Measurements from ENCODE around the gene CPLANE1. TPM values are rescaled to one million over a fixed set of nuclear protein-coding genes. Genes with fewer than 3 reads are reported as not detected.
A peak's percentile ranks its signal among the peaks of the same experiment; 100 is the strongest.

Gene CPLANE1
- total RNA-seq, 6 experiments from 2014 or later, result 3.3 to 6.7 (median 4.7) TPM

DNA sequence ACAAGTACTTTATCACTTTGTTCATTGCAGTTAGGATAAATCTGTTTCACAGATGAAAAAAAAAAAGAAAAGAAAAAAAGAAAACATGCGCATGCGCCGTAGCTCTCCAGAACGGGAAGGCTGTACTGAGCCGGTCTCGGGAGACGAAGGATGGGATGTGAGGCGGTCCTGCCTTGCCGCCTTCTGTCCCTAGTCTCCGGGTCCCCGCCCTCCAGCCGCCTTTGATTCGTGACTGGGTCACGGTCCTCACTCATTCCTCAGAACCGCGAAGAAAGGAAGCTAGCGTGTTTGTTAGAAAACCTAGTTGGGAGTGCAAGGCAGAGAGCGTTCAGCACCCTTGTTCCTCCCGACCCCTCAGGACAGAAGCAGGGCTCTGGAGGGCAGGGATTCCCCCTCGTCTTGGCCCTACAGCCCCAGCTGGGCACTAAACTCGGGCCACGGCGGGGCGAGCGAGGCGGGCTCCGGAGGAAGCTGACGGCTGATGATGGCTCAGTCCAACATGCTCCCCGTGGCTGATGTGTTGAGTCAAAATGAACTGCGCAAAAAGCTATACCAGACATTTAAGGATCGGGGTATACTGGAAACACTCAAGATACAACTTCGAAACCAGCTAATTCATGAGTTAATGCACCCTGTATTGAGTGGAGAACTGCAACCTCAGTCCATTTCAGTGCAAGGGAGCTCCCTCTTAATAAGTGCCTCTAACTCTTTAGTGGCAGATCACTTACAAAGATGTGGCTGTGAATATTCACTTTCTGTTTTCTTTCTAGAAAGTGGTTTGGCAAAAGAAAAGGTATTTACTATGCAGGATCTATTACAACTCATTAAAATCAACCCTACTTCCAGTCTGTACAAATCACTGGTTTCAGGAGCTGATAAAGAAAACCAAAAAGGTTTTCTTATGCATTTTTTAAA lies 40.0 kb downstream of the CPLANE1 start:
- no peaks in the 10 kb centered on the region for H3K9me3 ChIP-seq
- peaks cover 0 to 11% (median 0%) of the 10 kb centered on the region in 4 donors for H3K36me3 ChIP-seq
- peak overlapping the region in 1 of 3 donors; percentile 23 for H3K4me3 ChIP-seq
- 81% methylated on average over 16 of the region's 32 CpGs for WGBS (ENCODE audit: insufficient coverage, low coverage, low lambda C conversion rate, missing lambda C conversion rate)
- H3K27me3 ChIP-seq, result no peaks in the 10 kb centered on the region
- DNase-seq (no peak), ATAC-seq (peak in 3 of 4 donors; percentile 35 to 44 (median 43))
- TF ChIP-seq POLR2A (IDR thresholded peaks at IDR 0.05), result no peak
- TF ChIP-seq, protein P1, sequence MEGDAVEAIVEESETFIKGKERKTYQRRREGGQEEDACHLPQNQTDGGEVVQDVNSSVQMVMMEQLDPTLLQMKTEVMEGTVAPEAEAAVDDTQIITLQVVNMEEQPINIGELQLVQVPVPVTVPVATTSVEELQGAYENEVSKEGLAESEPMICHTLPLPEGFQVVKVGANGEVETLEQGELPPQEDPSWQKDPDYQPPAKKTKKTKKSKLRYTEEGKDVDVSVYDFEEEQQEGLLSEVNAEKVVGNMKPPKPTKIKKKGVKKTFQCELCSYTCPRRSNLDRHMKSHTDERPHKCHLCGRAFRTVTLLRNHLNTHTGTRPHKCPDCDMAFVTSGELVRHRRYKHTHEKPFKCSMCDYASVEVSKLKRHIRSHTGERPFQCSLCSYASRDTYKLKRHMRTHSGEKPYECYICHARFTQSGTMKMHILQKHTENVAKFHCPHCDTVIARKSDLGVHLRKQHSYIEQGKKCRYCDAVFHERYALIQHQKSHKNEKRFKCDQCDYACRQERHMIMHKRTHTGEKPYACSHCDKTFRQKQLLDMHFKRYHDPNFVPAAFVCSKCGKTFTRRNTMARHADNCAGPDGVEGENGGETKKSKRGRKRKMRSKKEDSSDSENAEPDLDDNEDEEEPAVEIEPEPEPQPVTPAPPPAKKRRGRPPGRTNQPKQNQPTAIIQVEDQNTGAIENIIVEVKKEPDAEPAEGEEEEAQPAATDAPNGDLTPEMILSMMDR (IDR thresholded peaks at IDR 0.05), result no peak
- intact Hi-C loops (cut with DNase I), result no loop called here
- H3K27ac ChIP-seq, result no peak overlapping the region
- no peaks in the 10 kb centered on the region for H3K4me1 ChIP-seq

DNA sequence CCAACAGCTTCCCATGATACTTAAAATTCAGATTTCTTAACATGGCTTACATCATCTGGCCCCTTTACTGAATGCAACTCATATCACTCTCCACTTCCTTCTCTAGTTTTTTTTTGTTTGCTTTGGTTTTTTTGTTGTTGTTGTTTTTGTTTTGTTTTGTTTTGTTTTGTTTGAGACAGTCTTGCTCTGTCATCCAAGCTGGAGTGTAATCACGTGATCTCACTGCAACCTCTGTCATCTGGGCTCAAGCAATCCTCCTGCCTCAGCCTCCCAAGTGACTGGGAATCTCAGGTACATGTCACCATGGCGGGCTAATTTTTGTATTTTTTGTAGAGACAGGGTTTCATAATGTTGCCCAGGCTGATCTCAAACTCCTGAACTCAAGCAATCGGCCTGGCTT lies 41.4 kb downstream of the CPLANE1 start:
- no peak for ATAC-seq
- Histone ChIP-seq H3K36me3 (peaks cover 0 to 11% (median 0%) of the 10 kb centered on the region in 4 donors), H3K27ac (no peak overlapping the region), H3K9me3 (no peaks in the 10 kb centered on the region), H3K4me3 (no peak overlapping the region), H3K27me3 (no peaks in the 10 kb centered on the region), H3K4me1 (no peaks in the 10 kb centered on the region)
- intact Hi-C loops (cut with DNase I), result no loop called here
- TF ChIP-seq POLR2A (IDR thresholded peaks at IDR 0.05), result no peak
- TF ChIP-seq, protein P1 (IDR thresholded peaks at IDR 0.05), result no peak
- 88% methylated on average over 3 of the region's 3 CpGs for WGBS (ENCODE audit: insufficient coverage, low coverage, low lambda C conversion rate, missing lambda C conversion rate)
- no peak for DNase-seq

DNA sequence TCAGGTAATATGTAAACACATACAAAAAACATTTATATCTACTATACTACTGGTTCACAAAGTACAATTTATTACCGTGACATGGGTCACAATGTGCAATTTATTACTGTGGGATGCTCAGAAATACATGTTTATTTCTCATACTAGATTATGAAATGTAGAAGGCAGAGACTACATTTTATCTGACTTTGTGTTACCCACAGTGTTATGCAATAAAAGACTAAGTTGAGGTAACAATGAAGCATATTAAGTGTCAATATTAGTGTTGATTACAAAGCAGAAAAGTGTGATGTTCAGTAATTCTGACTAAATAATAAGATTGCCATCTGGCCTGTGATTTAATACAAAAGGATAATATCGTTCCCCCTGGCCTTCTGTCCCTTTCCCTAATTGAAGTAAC lies 42.4 kb downstream of the CPLANE1 start:
- DNase-seq (no peak), ATAC-seq (no peak)
- WGBS (ENCODE audit: insufficient coverage, low coverage, low lambda C conversion rate, missing lambda C conversion rate), result 93% methylated on average over 2 of the region's 2 CpGs
- intact Hi-C loops (cut with DNase I), result no loop called here
- no peaks in the 10 kb centered on the region for H3K9me3 ChIP-seq
- TF ChIP-seq, protein P1 (IDR thresholded peaks at IDR 0.05), result no peak
- TF ChIP-seq POLR2A (IDR thresholded peaks at IDR 0.05), result no peak
- no peaks in the 10 kb centered on the region for H3K27me3 ChIP-seq
- H3K4me3 ChIP-seq, result no peak overlapping the region
- H3K4me1 ChIP-seq, result no peaks in the 10 kb centered on the region
- no peak overlapping the region for H3K27ac ChIP-seq
- H3K36me3 ChIP-seq, result peaks cover 0 to 2% (median 0%) of the 10 kb centered on the region in 4 donors

DNA sequence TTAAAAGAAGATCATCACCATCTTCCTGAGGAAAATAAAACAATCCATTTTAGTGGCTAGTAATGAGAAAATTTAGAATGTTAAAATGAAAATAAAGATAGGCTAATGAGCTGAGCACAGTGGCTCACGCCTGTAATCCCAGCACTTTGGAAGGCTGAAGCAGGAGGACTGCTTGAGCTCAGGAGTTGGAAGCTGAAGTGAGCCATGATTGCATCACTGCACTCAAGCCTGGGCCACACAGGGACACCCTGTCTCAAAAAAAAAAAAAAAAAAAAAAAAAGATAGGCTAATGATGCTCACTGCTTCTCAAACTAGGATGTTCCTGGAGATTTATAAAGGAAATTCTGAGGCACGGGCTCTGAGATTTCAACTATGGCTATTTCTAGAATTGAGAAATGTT lies 50.3 kb downstream of the CPLANE1 start:
- WGBS (ENCODE audit: insufficient coverage, low coverage, low lambda C conversion rate, missing lambda C conversion rate), result 100% methylated on average over 2 of the region's 2 CpGs
- H3K27me3 ChIP-seq, result no peaks in the 10 kb centered on the region
- TF ChIP-seq, protein P1 (IDR thresholded peaks at IDR 0.05), result no peak
- no peak for TF ChIP-seq POLR2A (IDR thresholded peaks at IDR 0.05)

More for the DNA sequence above, 50.3 kb downstream of the CPLANE1 start:
- Histone ChIP-seq H3K36me3 (no peaks in the 10 kb centered on the region), H3K4me1 (no peaks in the 10 kb centered on the region), H3K9me3 (no peaks in the 10 kb centered on the region), H3K27ac (no peak overlapping the region), H3K4me3 (no peak overlapping the region)
- intact Hi-C loops (cut with DNase I), result no loop called here
- no peak for DNase-seq
- peak in 2 of 4 donors; percentile 30 to 47 for ATAC-seq
